PFSK-1 (cell line): ENCODE measurements around the gene TESMIN.

Source experiments
- FOXP2 ChIP-seq: optimal IDR thresholded peaks from 2 replicates; pipeline ENCODE3; 2011; ENCODE audit warnings: borderline replicate concordance, control low read depth, inconsistent platforms; ENCODE audit not compliant: insufficient read depth; ENCODE audit errors: extremely low read length, extremely low read depth
- POLR2AphosphoS5 ChIP-seq: IDR thresholded peaks from 2 replicates; pipeline ENCODE4 v1.6.1; 2012; ENCODE audit warnings: low read depth, mild to moderate bottlenecking, control low read depth, low read length, moderate library complexity
- REST ChIP-seq, 2 experiments: IDR thresholded peaks; 2 replicates each; pipeline versions ENCODE4 v1.6.1 to v1.8.0; 2011 to 2012; ENCODE audit warnings: low read depth in 2 of 2, low read length in 2 of 2, control low read depth in 1 of 2, inconsistent platforms in 1 of 2, mild to moderate bottlenecking in 1 of 2, moderate library complexity in 1 of 2; ENCODE audit not compliant: insufficient read depth in 1 of 2
- SIN3A ChIP-seq: IDR thresholded peaks from 2 replicates; pipeline ENCODE4 v1.6.1; 2012; ENCODE audit warnings: mild to moderate bottlenecking, low read length, moderate library complexity, borderline replicate concordance; ENCODE audit not compliant: insufficient read depth
- TAF1 ChIP-seq: IDR thresholded peaks from 2 replicates; pipeline ENCODE4 v1.6.1; 2012; ENCODE audit warnings: low read length, control low read depth, borderline replicate concordance; ENCODE audit not compliant: insufficient read depth

Gene TESMIN

DNA sequence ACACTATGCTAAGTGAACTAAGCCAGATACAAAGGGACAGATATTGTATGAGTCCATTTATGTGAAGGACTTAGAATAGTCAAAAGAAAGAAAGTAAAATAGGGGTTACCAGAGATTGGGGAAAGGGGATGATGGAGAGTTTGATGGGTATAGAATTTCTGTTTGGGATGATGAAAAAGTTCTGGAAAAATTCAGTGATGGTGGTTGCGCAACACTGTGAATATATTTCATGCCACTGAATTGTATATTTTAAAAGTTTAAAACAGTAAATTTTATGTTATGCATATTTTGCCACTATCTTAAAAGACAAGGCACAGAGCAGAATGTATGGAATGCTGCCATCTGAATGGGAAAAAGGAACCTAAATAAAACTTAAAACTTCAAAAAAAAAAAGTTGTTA is 29.2 kb downstream of the TESMIN start:
- TF ChIP-seq TAF1, result no peak
- TF ChIP-seq REST (IDR thresholded peaks at IDR 0.05; ENCODE audit: insufficient read depth in 1 of 2, low read depth in 2 of 2, low read length in 2 of 2), result no peak

- no peak for TF ChIP-seq TAF1
- TF ChIP-seq REST (IDR thresholded peaks at IDR 0.05; ENCODE audit: insufficient read depth in 1 of 2, low read depth in 2 of 2, low read length in 2 of 2), result no peak
- TF ChIP-seq SIN3A, result no peak
- no peak for TF ChIP-seq FOXP2
- TF ChIP-seq POLR2AphosphoS5, result no peak
Measured at GRCh38 chr11:68721075-68721474, 30.2 kb downstream of the TESMIN start.

- no peak for TF ChIP-seq REST (IDR thresholded peaks at IDR 0.05; ENCODE audit: insufficient read depth in 1 of 2, low read depth in 2 of 2, low read length in 2 of 2)
Measured at GRCh38 chr11:68715456-68716122, 35.7 kb downstream of the TESMIN start.

DNA sequence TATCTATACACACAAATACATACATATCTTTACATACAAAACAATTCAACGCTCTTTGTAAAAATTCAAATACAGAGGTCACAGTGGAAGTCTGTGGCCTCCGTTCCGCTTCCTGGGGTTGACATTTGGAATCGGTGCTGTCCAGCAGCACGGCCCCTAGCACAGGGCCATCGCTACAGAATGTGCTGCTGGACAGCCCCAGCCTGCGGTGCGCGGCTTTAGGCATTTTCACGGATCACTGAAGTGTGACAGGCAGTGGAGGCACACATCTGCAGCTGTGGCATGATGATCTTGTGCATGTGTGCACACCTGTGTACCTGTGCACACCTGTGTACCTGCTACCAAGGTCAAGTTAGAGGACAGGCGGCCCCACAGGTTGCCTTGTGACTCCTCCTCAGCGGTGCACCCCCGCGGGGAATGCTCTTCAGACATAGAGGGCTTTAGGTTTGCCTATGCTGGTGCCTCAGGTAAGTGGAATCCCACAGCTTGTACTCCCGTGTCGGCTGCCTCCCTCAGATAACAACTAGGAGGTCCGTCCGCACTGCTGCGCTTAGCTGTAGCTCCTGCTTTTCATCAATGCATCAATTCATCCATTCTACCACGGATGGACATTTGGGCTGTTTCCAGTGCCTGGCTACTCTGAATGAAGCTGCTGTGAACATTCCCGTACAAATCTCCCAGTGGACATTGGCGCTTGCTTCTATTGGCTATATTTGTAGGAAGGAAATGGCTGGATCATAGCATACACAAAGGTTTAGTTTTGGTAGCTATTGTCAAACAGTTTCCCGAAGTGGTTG is 37.1 kb downstream of the TESMIN start:
- TF ChIP-seq FOXP2 (no peak), REST (IDR thresholded peaks at IDR 0.05; ENCODE audit: insufficient read depth in 1 of 2, low read depth in 2 of 2, low read length in 2 of 2) (peak; percentile 69 to 88)

GRCh38 chr11:68711114-68711513 is 40.2 kb downstream of the TESMIN start:
- TF ChIP-seq REST (IDR thresholded peaks at IDR 0.05; ENCODE audit: insufficient read depth in 1 of 2, low read depth in 2 of 2, low read length in 2 of 2), result no peak
- TF ChIP-seq TAF1, result no peak
- no peak for TF ChIP-seq SIN3A
- no peak for TF ChIP-seq POLR2AphosphoS5
- TF ChIP-seq FOXP2, result no peak
